Measurements from ENCODE around the gene UNK. TPM values are rescaled to one million over a fixed set of nuclear protein-coding genes. Genes with fewer than 3 reads are reported as not detected.
A peak's percentile ranks its signal among the peaks of the same experiment; 100 is the strongest.

Gene UNK
- total RNA-seq, 2 donors from 2014 or later: 18.4 to 59.7 TPM

- no peak for DNase-seq
- WGBS, 2 donors: 86 to 91% methylated on average over 8 to 13 of the region's 13 CpGs
- TF ChIP-seq POLR2A (IDR thresholded peaks at IDR 0.05): no peak
- TF ChIP-seq CTCF (IDR thresholded peaks at IDR 0.05): no peak
These were observed 40.5 kb downstream of the UNK start for GRCh38 chr17:75825149-75825552.

GRCh38 chr17:75825748-75826370 is 41.3 kb downstream of the UNK start:
- intact Hi-C loops (cut with DNase I): no loop called here
- no peak for TF ChIP-seq POLR2A (IDR thresholded peaks at IDR 0.05)
- TF ChIP-seq CTCF (IDR thresholded peaks at IDR 0.05): no peak
- no peaks in the 10 kb centered on the region for H3K9me3 ChIP-seq
- no peak overlapping the region for H3K27ac ChIP-seq
- H3K4me3 ChIP-seq: no peak overlapping the region
- DNase-seq (no peak), ATAC-seq (no peak)
- peaks cover 38% of the 10 kb centered on the region for H3K4me1 ChIP-seq
- H3K36me3 ChIP-seq (replicated peaks in 1 of 2; ENCODE audit: insufficient read depth in 1 of 2, low read depth in 2 of 2): no peaks in the 10 kb centered on the region
- WGBS, 2 donors: 83 to 93% methylated on average over 11 of the region's 12 CpGs
- no peaks in the 10 kb centered on the region for H3K27me3 ChIP-seq

More at GRCh38 chr17:75825149-75825552, 40.5 kb downstream of the UNK start:
- Histone ChIP-seq H3K9me3 (no peaks in the 10 kb centered on the region), H3K27me3 (no peaks in the 10 kb centered on the region), H3K36me3 (replicated peaks in 1 of 2; ENCODE audit: insufficient read depth in 1 of 2, low read depth in 2 of 2) (peaks cover 5 to 6% of the 10 kb centered on the region in 2 donors), H3K27ac (no peak overlapping the region), H3K4me1 (peaks cover 38% of the 10 kb centered on the region), H3K4me3 (no peak overlapping the region)
- intact Hi-C loops (cut with DNase I): no loop called here
- ATAC-seq: no peak

DNA sequence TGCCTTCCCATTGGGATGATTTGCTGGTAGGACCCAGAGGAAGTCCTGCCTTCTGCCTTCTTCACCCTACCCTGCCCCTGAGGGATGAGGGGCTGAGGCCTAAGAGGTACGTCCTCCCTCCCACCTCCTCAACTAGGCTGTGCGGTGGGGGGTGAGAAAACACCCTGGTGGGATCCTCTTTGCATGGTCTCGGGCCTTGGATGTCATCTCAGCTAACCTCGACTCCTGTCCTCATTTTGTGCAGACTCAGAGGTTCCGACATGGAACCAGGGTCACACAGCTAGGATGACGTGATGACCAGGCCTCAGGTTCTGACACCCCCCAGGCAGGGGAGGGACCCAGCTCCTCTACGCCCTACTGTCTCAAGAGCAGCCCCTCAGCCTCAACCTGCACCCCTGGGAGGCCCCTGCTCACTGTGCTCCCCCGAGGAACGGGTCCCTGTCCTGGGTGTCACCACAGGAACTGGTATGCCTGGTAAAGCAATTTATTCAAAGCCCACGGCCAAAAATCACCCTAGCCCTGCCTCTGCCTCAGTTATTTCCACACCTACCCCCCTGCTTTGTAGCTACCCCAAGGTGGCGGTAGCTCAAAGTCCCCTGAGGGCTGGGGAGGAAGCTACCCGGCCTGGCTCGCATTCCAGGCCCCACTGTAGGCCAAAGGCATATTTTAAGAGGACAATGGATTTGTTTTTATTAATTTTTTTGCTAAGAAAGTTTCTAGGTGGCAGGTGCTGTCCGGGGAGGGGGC is 42.1 kb downstream of the UNK start:
- no peaks in the 10 kb centered on the region for H3K9me3 ChIP-seq
- DNase-seq (no peak), ATAC-seq (no peak)
- peak overlapping the region in 3 of 4 donors; percentile 44 to 72 (median 58) for H3K27ac ChIP-seq
- no peaks in the 10 kb centered on the region for H3K36me3 ChIP-seq (replicated peaks in 1 of 2; ENCODE audit: insufficient read depth in 1 of 2, low read depth in 2 of 2)
- WGBS, 2 donors: 61 to 70% methylated on average over 11 to 13 of the region's 14 CpGs
- no peaks in the 10 kb centered on the region for H3K27me3 ChIP-seq
- intact Hi-C loops (cut with DNase I): no loop called here
- no peak overlapping the region for H3K4me3 ChIP-seq
- TF ChIP-seq POLR2A (IDR thresholded peaks at IDR 0.05) (no peak), CTCF (IDR thresholded peaks at IDR 0.05) (no peak)
- peaks cover 36% of the 10 kb centered on the region for H3K4me1 ChIP-seq

DNA sequence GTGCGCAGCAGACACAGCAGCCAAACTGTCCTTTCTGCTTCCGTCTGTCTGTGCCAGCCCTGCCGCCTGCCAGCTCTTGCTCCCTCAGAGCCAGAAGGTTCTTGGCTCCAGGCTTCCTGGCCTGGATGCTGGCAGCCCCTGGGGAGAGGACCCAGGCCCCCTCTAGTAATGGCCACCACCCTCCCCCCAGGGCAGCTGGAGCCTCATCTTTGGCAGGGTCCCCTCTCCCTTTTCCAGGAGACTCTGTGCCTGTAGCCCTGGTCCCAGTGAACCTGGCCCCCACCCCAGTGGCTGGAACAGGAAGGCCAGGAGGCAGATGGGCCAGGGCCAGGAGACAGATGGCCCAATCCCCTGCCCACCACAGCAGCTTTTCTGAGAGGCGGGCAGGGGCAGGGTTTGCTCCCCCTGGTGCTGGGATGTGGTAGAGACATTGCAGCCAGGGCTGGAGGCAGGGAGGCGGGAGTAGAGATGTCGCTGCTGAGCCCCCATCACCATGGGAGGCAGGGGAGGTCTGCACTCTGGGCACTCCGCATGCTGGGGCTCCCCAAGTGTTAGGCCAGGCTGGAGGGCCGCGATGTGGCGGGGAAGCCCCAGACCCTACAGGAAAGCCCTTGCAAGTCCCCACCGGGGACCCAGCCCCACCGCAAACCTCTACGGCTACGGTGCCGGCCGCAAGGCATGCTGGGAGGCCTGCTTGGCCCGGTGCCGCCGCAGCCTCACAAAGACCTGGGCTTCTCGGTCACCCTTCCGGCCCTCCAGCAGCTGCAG is 42.9 kb downstream of the UNK start:
- peak; percentile 52 to 73 (median 62) for TF ChIP-seq CTCF (IDR thresholded peaks at IDR 0.05)
- TF ChIP-seq POLR2A (IDR thresholded peaks at IDR 0.05): no peak
- Histone ChIP-seq H3K36me3 (replicated peaks in 1 of 2; ENCODE audit: insufficient read depth in 1 of 2, low read depth in 2 of 2) (no peaks in the 10 kb centered on the region), H3K4me1 (peaks cover 28% of the 10 kb centered on the region), H3K4me3 (no peak overlapping the region), H3K9me3 (no peaks in the 10 kb centered on the region), H3K27me3 (no peaks in the 10 kb centered on the region), H3K27ac (peak overlapping the region in 3 of 4 donors; percentile 44 to 72 (median 58))
- DNase-seq (peak; percentile 65 to 72 (median 67)), ATAC-seq (peak; percentile 73)
- intact Hi-C loops (cut with DNase I): no loop called here
- 24 to 80% methylated on average over 2 to 21 of the region's 21 CpGs for WGBS, 2 donors
